ENCODE results near the gene ARL17B.
"Not testable (repeated sequence)": the region's sequence is repeated elsewhere in the genome, so short reads cannot be mapped to it uniquely, and the experiment has no call there.

Gene ARL17B

DNA sequence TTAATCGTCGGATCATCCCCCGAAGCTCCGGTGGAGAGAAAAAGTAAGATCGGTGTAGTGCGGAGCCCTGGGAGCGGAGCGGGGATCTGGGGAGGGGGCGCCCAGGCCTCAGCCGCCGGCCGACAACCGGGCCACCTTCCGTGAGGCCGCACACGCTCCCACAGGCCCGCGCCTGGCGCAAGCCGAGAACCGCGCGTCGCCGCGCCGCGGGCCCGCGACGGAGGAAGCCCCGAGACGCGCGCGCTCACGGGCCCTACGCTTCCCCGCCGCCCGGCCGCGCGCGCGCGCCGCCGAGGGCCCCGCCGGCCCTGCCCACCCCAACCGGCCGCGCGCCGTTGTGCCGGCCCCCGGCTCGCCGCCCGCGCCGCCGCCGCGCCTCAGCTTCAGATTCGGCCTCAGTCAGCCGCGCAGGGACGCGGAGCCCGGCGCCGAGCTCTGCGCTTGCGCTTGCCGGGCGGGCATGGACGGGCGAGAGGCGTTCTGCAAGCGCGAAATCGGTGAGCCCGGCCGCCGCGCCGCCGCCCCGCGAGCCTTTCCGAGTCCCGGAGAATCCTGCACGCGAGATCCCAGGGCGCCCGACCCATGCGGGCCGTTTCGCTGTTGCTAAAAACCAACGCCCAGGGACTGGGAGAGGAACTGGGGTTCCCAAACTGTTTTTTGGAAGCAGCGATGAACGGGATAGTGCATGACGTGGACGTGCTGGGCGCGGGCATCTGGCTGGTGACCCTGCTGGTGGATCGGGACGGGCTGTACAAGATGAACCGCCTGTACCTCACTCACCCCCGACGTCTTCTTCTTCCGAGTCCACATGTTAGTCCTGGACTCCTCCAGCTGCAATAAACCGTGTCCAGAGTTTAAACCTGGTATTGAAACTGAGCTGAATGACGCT is 94.7 kb downstream of the ARL17B start (continued):
- TF ChIP-seq ZNF146 (tag by site-specific recombination; IDR thresholded peaks at IDR 0.05) (no peak; the same call in 1 of the 2 replicates), ZNF48 (tag by site-specific recombination; IDR thresholded peaks at IDR 0.05) (no peak), ZNF664 (tag by site-specific recombination; IDR thresholded peaks at IDR 0.05) (no peak), ZNF175 (tag by site-specific recombination; IDR thresholded peaks at IDR 0.05) (no peak)
- TF ChIP-seq, protein P1, sequence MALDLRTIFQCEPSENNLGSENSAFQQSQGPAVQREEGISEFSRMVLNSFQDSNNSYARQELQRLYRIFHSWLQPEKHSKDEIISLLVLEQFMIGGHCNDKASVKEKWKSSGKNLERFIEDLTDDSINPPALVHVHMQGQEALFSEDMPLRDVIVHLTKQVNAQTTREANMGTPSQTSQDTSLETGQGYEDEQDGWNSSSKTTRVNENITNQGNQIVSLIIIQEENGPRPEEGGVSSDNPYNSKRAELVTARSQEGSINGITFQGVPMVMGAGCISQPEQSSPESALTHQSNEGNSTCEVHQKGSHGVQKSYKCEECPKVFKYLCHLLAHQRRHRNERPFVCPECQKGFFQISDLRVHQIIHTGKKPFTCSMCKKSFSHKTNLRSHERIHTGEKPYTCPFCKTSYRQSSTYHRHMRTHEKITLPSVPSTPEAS (tag by site-specific recombination; IDR thresholded peaks at IDR 0.05): no peak

DNA sequence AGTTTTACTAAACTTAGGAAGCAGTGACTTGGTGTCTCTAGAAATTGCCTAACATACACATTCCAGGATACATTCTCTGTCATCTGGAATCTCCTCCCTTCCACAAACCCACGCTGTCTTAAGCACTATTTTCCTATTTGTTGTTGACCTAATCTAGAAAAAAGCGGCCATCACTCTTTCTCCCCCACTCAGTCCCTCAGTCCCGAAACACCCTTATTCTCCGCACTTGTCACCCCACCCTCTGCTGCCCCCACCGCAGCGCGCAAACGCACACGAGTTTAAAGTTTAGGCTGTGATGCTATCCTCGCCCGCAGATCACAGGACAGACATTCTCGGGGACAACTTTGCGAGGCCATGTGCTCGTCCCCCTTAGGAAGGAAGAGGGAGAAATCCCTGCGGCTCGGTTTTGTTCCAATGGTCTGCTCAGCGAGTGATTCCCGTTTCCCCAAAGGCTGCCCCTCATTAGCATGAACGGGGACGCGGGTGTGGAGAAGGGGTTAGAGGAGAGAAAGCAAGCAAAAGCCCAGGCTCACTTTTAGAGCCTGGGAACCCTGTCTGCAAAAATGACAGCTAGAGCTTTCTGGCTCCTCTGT is 95.4 kb downstream of the ARL17B start:
- H3K9me3 ChIP-seq (ENCODE audit: control insufficient read depth, insufficient read depth, low read depth, low read length); H3K36me3 ChIP-seq (ENCODE audit: control insufficient read depth in 2 of 2, insufficient read depth in 1 of 2, low read length in 2 of 2): not testable (repeated sequence)
- peak overlapping the region; percentile 34 for H3K4me3 ChIP-seq (ENCODE audit: low read depth, low read length)
- CTCF ChIA-PET: interaction anchor here (0.6 to 2.6 kb wide), 6 partner anchors 13 to 276 kb away, joined by 3 to 6 read pairs (median 3); no protein-coding TSS in a partner anchor
- TF ChIP-seq ZNF791 (tag by site-specific recombination; IDR thresholded peaks at IDR 0.05) (0 out of 2 replicates have a peak, but pooled peaks have one; percentile 20), ZNF843 (tag by site-specific recombination; IDR thresholded peaks at IDR 0.05) (0 out of 2 replicates have a peak, but pooled peaks have one; percentile 13), PRDM1 (tag by site-specific recombination; IDR thresholded peaks at IDR 0.05) (0 out of 2 replicates have a peak, but pooled peaks have one; percentile 11)
- peak overlapping the region; percentile 86 for H3K27ac ChIP-seq (ENCODE audit: extremely low read depth, low read depth, low read length)
- H3K4me1 ChIP-seq (ENCODE audit: control insufficient read depth, insufficient read depth, low read length): peaks cover 22% of the 10 kb centered on the region
- POLR2A ChIA-PET: interaction anchor here (0.6 to 1.4 kb wide), 7 partner anchors 8 to 684 kb away, joined by 3 to 4 read pairs (median 3); partner anchors contain the start of gene KANSL1

DNA sequence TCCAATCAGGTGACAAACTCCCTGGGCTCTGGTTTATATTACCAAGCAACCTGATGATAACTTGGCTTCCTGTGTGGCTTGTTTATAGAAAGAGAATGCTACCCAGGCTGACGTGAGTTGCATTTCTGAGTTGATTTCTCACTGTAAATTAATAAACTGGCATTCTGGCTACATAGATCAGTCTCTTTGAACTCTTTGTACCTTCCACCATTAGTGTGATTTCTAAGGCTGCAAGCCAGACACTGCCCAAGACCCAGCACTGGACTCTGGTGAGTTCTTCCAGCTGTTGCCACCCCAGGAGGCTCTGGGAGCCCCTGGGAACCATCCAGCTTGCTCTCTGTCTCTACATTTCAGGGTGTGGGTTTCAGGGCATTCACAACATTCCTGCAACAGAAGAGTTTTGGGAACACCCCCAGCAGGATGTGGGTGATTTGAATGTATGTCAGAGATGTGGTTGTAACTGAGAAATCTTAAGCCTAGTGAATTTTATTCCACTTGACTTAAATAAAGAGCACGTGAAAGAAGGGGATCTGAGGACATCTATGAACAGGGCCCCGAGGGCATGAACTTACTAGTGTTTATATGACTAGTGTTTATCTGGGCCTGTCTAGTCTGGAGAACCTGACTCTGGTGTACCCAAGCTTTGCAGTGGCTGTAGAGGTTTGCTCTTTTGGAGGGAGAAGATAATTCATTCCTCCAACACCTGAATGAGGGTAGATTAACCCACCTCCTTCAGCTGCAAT is 96.9 kb downstream of the ARL17B start:
- Histone ChIP-seq H3K4me1 (ENCODE audit: control insufficient read depth, insufficient read depth, low read length) (peaks cover 17% of the 10 kb centered on the region), H3K36me3 (ENCODE audit: control insufficient read depth in 2 of 2, insufficient read depth in 1 of 2, low read length in 2 of 2) (no peaks in the 10 kb centered on the region; a peak in 1 of 3 replicates), H3K27ac (ENCODE audit: extremely low read depth, low read depth, low read length) (peak overlapping the region; percentile 45), H3K9me3 (ENCODE audit: control insufficient read depth, insufficient read depth, low read depth, low read length) (no peaks in the 10 kb centered on the region), H3K4me3 (ENCODE audit: low read depth, low read length) (no peak overlapping the region)
- POLR2A ChIA-PET: interaction anchor here (0.7 kb wide), 1 partner anchor 78 kb away, joined by 3 read pairs; no protein-coding TSS in a partner anchor
- CTCF ChIA-PET: interaction anchor here (1.2 to 1.5 kb wide), 2 partner anchors 11 to 22 kb away, joined by 3 to 5 read pairs; no protein-coding TSS in a partner anchor
- TF ChIP-seq ZNF248 (tag by site-specific recombination; IDR thresholded peaks at IDR 0.05) (no peak), ZIC2 (tag by site-specific recombination; IDR thresholded peaks at IDR 0.05) (no peak), WT1 (tag by site-specific recombination; IDR thresholded peaks at IDR 0.05) (no peak), ZNF391 (tag by site-specific recombination; IDR thresholded peaks at IDR 0.05; ENCODE audit: borderline replicate concordance, low read depth) (no peak), ZNF146 (tag by site-specific recombination; IDR thresholded peaks at IDR 0.05) (no peak), ZNF529 (tag by site-specific recombination; IDR thresholded peaks at IDR 0.05; ENCODE audit: insufficient replicate concordance) (no peak), ZNF571 (tag by site-specific recombination; IDR thresholded peaks at IDR 0.05) (no peak), ZNF133 (tag by site-specific recombination; IDR thresholded peaks at IDR 0.05) (no peak), ZNF335 (tag by site-specific recombination; conservative IDR thresholded peaks at IDR 0.05) (peak; percentile 49), ZBTB48 (tag by site-specific recombination; IDR thresholded peaks at IDR 0.05) (no peak), ZNF202 (tag by site-specific recombination; IDR thresholded peaks at IDR 0.05; ENCODE audit: borderline replicate concordance) (no peak)
- TF ChIP-seq, protein P2, sequence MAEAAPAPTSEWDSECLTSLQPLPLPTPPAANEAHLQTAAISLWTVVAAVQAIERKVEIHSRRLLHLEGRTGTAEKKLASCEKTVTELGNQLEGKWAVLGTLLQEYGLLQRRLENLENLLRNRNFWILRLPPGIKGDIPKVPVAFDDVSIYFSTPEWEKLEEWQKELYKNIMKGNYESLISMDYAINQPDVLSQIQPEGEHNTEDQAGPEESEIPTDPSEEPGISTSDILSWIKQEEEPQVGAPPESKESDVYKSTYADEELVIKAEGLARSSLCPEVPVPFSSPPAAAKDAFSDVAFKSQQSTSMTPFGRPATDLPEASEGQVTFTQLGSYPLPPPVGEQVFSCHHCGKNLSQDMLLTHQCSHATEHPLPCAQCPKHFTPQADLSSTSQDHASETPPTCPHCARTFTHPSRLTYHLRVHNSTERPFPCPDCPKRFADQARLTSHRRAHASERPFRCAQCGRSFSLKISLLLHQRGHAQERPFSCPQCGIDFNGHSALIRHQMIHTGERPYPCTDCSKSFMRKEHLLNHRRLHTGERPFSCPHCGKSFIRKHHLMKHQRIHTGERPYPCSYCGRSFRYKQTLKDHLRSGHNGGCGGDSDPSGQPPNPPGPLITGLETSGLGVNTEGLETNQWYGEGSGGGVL (tag by site-specific recombination; IDR thresholded peaks at IDR 0.05): no peak
- TF ChIP-seq, protein P3, sequence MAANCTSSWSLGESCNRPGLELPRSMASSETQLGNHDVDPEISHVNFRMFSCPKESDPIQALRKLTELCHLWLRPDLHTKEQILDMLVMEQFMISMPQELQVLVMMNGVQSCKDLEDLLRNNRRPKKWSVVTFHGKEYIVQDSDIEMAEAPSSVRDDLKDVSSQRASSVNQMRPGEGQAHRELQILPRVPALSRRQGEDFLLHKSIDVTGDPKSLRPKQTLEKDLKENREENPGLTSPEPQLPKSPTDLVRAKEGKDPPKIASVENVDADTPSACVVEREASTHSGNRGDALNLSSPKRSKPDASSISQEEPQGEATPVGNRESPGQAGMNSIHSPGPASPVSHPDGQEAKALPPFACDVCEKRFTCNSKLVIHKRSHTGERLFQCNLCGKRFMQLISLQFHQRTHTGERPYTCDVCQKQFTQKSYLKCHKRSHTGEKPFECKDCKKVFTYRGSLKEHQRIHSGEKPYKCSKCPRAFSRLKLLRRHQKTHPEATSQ (tag by site-specific recombination; IDR thresholded peaks at IDR 0.05): no peak
- TF ChIP-seq, protein P4, sequence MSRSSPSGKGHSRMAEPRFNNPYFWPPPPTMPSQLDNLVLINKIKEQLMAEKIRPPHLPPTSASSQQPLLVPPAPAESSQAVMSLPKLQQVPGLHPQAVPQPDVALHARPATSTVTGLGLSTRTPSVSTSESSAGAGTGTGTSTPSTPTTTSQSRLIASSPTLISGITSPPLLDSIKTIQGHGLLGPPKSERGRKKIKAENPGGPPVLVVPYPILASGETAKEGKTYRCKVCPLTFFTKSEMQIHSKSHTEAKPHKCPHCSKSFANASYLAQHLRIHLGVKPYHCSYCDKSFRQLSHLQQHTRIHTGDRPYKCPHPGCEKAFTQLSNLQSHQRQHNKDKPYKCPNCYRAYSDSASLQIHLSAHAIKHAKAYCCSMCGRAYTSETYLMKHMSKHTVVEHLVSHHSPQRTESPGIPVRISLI (tag by site-specific recombination; IDR thresholded peaks at IDR 0.05): no peak

Measured in HEK293 (cell line).